Esophagus squamous epithelium (tissue), 4 donors: ENCODE data around the gene DBNDD1.

ENCODE experiments used
- POLR2A ChIP-seq, 4 donors: fragments of 450-650 bp; IDR thresholded peaks; one replicate each; pipeline ENCODE4 v1.6.1; 2017; ENCODE audit warnings: antibody characterized with exemption in 4 of 4, mild to moderate bottlenecking in 4 of 4, moderate library complexity in 3 of 4
- TF ChIP-seq, protein P1 (sequence below), 6 experiments: fragments of 450-650 bp in 4 of 6; fragments of 200-600 bp in 2 of 6; sonication (generic) in 2 of 6; IDR thresholded peaks; one replicate each; pipeline ENCODE4 v1.5.1; 2016 to 2019; ENCODE audit warnings: antibody characterized with exemption in 6 of 6, mild to moderate bottlenecking in 4 of 6, moderate library complexity in 4 of 6

DNA sequence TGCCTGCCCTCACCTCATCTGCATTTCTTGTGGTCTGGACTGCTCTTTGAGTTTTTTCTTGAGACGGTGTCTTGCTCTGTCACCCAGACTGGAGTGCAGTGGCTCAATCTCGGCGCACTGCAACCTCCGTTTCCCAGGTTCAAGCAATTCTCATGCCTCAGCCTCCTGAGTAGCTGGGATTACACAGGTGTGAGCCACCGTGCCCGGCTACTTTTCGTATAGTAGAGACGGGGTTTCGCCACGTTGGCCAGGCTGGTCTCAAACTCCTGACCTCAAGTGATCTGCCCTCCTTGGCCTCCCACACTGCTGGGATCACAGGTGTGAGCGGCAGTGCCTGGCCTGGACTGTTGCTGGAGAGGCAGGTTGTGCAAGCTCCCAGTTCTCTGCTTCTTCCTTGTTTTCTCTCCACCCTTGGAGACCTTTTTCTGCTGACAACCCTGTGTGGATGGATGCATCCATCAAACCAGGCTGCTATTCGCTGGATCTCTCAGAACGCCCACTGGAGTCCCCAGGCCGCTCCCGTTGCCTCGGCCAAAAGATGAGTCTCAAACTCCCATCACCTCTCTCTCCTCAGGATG, 22.7 kb upstream of the DBNDD1 start:
- TF ChIP-seq POLR2A (IDR thresholded peaks at IDR 0.05) = no peak
- TF ChIP-seq, protein P1, sequence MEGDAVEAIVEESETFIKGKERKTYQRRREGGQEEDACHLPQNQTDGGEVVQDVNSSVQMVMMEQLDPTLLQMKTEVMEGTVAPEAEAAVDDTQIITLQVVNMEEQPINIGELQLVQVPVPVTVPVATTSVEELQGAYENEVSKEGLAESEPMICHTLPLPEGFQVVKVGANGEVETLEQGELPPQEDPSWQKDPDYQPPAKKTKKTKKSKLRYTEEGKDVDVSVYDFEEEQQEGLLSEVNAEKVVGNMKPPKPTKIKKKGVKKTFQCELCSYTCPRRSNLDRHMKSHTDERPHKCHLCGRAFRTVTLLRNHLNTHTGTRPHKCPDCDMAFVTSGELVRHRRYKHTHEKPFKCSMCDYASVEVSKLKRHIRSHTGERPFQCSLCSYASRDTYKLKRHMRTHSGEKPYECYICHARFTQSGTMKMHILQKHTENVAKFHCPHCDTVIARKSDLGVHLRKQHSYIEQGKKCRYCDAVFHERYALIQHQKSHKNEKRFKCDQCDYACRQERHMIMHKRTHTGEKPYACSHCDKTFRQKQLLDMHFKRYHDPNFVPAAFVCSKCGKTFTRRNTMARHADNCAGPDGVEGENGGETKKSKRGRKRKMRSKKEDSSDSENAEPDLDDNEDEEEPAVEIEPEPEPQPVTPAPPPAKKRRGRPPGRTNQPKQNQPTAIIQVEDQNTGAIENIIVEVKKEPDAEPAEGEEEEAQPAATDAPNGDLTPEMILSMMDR (IDR thresholded peaks at IDR 0.05) = no peak
